Fibroblast of skin of left biceps (primary cell): Measurements from ENCODE around the gene ENDOU.

ENCODE experiments used
- DNase-seq, 2 experiments: peaks; one replicate each; pipeline ENCODE4 v3.0.0-alpha.2; 2013; ENCODE audit warnings: low read depth in 2 of 2

ENDOU gene

DNA sequence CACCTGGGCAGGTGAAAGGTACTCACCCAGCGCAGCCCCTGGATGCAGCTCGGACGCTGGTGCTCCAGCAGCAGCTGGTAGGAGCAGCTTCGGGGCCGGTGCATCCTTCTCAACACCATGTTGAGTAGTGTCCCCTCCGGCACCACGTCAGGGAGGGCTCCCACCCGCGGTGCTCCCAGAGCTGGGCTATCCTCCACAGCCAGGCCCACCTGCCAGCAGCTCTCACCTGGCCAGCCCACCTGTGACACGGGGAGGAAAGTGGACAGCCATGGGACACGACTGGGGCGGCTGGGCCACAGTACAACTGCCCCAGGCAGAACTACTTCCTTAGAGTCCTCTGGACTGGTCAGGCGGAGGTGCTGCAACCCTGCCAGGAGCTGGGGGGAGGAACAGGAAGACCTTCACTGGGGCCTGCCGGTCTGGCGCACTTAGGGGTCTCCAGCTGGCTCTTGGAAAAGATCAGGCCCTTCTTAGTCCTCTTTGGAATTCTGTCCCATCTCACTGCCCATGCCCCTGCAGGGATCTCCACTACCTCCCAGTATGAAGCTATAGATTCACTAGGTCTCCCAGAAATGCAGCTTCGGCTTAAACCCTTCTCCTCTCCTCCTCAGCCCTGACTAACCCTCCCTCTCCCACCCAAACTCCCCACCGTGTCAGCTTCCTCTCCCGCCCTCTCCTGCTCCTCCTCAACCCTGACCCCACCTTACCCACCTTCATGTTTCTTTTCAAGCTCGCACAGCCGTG, 32.7 kb upstream of the ENDOU start:
- DNase-seq = no peak

DNA sequence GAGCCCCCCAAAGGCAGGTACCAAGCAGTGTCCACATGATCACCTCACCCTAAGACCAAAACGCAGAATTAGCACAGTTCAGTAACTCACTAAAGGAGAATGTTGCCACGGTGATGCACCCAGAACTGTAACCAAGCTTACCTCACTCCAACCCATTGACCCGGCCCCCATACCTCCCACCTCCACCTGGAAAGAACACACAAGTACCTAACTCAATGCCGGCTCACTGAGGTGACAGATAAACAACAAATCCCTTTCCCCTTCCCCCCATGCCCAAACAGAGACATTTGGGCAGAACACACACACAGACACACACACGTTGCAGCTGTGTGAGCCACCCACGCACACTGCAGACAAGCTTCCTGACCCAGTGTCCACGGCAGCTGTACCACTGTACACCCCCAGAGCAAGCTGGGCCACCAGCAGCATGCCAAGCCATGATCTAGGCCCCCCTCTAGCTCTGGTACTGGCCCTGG, 32.1 kb upstream of the ENDOU start:
- DNase-seq = no peak

DNA sequence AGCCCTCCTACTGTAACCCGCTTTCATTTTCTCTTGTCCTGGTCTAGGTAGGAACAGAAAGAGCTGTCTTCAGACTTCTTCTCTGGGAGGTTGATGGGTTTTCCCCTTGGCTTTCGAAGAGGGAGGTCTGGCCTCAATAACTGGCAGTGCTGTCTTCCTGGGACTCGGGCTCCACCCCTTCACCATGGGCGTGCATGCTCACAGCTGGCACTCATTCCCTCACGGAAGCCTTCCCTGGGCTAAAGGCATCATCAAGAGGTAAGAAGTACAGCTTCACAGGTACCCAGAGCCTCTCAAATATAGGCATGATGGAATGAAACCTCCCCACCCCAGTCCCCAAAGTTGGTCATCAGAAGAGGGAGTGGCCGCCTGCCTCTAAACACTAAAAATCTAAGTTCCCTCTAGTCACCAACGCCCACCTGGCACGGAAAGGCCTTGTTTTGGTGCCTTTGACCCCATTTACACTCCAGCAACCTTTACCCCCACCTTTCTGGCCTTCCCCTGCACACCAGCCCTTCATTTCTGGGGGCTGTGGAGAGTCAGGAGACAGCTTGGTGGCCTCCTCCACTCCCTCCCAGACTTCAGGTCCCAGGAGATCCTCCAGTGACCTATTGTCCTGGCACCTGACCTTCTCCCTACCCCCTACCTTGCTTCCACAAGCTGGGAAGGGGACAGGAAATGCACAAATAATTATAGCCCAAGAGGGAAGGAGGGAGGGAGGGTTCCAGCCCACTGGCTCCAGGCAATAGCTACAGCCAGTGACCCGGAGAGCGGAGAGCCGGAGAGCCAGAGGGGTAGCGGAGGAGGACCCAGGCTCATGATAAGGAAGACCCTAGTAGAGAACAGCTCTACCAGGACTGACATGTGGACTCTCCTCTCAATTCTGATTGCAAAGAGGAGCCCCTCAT, 30.6 kb upstream of the ENDOU start:
- DNase-seq = no peak

DNA sequence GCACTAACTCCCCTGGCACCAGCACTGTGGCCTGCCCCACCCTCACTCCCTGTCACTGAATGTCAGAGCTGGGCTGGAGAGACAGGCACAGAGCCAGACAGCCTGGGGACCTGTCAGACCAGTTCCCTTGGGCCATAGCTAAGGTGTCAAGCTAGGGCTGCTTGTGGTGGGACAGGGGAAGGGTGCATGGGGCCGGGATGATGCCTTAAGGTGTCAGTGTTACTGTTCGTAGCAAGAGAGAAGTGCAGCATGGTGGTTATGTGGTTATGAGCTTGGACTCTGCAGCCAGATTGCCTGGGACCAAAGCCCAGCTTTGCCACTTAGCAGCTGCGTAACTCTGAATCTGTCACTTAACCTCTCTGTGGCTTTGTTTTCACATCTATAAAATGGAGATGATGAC, 29.6 kb upstream of the ENDOU start:
- DNase-seq = no peak

DNA sequence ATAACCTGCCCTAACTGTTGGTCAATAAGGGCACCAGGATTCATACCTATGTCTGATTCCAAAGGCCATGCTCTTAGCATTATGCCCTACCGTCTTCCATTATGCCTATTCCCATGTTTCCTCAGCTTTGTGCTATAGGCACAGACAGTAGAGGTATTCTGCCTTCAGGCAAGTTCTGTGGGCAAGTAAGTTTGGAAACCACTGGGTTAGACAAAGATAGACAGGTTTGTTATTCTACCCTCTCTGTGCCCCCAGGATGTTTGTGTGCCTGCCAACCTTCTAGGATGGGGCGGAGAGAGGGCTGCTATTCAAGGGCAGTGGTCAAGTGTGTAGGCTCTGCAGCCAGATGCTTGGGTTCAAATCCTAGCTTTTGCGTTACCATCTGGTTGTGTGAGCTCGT, 28.8 kb upstream of the ENDOU start:
- no peak for DNase-seq

DNA sequence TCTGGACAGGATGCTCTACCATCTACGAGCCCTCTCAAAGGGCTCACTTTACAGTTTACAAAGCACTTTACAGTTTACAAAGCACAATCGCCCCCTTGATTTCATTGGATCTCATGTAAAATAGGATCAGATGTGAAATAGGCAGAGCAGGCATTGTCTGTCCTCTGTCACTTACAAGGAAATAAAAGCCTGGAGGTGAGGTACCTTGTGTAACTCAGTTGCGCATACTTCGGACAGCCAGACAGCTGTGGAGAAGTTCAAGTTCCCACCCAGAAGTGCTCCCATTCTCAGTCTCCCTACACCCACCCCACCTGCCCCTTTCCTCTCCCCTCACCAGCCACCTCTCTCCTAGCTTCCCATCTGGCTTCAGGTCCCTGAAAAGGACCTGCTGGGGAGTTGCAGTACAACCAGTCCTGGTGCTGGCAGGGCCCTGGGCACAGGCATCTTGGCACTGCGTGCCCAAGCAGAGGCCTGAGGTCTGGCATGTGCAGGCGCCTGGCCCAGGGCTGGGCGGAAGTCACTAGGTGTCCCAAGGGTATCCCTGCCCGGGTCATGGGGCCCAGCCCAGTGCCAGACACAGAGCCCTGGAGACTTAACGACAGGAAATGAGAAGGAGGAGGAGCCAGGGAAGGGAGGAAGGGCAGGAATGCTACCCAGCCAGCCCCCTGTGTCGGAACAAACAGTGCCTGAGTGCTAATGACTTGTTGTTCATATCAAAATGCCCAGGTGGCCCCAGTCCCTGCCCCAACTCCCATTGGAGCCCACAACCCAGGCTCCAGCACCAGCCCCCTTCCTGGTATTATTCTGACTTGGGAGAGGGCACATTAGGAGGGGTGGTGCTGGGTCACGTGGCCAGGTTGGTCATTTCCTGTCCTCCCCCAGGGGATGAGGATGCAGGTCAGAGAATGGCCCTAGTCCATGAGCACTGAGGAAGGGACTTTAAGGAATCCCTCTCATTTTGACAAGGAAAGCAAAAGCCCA, 28.0 kb upstream of the ENDOU start:
- no peak for DNase-seq

DNA sequence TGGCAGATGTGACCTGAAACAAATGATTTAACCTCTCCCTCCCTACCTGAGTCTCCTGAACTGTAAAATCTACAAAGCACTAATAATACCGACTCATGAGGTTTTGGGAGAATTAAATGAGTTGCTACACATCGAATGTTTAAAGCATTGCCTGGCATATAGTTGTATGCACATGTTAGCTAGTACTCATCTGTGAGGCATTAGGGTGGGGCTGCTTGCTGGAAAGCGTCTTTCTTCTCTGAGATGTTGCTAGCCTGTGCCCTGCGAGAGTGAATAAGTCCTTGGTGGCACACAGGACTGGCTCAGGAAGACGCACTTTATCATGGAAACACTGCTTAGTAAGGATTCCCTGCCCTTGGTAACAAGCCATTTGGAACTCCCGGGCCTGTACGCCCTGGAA, 27.3 kb upstream of the ENDOU start:
- DNase-seq = no peak

DNA sequence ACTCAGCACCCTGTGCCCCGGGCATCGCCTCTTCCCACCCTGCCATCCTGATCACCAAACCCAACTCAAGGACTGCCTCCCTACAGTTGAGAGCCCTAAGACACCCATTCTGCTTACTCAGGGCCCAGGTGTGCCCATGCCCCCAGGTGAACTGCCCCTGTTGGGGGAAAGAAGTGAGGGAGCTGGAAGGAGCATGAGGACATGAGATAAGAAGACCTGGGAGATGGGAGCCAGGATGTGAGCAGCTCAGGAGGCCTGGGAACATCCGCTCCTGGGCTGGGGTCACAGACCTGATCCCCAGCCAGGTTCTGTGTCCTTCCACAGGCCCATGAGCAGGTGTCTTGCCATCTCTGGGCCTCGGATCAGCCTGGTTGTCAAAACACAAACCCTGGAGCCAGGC, 26.8 kb upstream of the ENDOU start:
- DNase-seq = no peak

DNA sequence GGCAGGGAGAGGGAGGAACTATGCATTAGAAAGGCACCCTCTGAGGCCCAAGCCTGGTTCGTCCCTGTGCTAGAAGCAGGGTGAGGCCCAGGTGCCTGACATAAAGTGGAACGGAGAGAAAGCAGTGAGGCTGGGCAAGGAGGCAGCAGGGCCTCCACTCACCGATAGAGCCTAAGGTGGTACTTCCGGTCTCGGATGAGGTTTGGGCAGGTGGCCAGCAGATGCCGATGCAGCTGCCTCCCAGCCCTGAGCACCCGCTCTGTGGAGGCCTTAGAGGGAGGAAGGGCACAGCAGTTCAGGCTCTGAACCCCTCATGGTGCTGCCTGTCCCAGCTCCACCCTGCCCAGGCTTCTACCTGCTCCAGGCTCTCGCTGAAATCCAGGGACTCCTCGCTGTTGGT, 26.3 kb upstream of the ENDOU start:
- DNase-seq = no peak

DNA sequence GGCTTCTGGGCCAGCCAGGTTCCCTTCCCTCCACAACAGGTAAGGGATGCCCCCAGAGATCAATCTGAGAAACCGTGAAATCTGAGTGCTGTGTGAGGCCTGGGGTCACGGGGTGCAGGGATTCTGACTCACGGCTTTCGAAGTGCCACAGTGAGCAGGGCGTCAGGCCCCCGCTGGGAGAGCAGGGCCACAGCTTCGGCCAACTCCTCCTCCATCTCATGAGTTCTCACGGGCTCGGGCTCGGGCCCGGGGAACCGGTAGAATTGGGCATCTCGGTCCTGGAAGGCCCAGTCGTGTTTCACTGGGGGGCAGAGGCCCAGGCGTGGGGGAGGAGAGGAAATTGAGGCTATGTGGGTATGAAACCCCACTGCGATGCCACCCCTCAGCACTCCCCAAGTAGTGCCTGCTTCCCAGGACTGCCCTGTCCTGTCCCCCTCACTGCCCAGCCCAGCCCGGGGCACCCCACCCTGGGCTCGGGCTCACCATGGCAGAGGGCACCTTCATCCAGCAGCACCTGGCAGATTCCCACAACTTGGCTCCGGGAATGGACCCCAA, 25.7 kb upstream of the ENDOU start:
- no peak for DNase-seq

DNA sequence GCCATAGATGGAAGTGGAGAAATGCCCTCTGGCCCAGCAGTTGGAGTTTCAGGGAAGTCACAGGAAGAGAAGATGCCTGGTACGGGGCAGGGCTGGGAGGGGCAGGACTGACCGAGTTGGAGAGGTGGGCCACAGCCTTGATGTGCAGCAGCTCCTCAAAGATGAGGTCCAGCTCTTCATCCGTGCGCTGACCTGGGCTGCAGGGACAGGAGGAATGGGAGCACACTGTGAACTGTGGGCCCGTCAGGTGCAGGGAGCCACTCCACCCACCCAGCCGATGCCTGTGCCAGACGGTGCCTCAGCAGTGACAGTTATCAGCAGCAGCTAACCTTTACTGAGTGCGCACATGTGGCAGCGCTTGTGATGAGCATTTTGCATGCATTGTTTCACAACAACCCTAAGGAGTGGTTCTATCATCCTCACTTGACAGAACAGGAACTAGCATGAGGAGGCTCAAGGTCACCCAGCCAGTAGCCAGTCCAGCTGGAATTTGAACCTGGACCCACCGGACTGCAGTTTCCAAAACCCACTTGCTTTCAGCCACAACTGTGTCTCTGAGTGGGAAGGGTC, 25.0 kb upstream of the ENDOU start:
- DNase-seq = no peak

DNA sequence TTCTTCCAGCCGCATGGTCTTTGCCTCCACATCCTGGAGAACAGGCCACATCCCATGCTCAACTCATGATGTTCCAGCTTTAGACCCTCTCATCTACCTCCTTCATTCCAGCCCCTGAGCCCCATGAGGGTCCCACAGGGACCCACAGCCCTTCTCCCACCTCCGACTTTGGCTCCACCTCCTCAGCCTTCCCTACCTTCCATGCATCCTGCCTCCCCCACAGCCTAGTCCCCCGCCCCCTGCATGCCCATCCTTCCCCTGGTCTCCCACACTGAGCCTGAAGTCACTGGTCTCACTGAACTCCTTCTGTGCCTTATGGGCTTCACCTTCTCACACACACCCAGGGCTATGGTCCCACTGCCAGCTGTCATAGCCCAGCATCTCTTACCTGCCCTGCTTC, 23.6 kb upstream of the ENDOU start:
- DNase-seq = no peak

DNA sequence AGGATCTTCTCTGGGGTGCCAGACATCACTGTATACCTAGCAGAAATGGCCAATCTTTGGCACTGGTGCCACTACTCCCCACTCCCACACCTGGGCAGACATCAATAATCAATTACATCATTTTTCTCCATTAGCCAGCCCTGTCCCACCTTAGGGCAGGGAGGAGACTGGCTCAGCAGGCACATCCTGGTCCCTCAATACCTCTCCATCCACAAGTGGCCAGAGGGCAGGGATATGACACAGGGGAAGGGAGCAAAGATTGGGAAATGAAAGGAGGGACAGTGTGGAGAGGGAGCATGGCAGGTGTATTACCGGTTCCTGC, 23.2 kb upstream of the ENDOU start:
- no peak for DNase-seq

DNA sequence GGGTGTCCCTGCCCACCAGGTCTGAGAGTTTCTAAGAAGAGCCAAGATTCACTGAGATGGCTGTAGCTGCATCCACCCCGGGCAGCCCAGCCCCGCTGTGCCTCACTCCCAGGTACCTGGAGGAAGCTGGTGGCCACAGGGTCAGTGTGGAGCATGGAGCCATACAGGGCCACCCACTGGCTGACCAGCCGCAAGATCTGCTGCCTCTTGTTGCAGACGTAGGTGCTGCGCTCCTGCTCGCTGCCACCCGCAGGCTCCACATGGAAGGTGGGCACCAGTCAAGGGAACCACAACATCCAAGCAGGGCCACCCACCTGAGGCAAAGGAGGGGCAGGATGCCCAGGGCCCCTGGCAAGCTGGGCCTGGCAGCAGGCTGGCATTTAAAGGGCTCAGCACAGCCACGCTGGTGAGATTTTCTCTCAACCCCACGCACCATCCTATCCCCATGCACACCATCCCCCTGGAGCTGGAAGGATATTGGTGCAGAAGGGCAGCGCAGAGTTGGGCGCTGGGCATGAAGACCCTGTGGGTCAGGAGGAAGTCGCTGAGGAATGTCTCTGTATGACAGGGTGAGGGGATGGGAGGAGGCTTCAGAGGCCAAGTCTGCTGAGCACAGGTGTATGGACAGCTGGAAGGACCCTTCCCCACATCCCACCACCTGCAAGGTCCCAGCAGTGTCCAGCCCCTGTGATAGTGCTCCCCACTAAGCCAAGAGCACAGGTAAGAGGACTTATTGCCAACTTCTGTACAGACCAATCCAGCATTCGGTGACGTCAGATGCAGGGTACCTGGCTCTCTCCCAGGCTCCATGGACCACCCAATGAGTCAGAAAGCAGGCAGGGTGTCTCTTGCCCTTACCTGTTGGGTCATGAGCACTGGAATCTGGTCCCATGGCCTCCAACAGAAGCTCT, 22.6 kb upstream of the ENDOU start:
- no peak for DNase-seq

DNA sequence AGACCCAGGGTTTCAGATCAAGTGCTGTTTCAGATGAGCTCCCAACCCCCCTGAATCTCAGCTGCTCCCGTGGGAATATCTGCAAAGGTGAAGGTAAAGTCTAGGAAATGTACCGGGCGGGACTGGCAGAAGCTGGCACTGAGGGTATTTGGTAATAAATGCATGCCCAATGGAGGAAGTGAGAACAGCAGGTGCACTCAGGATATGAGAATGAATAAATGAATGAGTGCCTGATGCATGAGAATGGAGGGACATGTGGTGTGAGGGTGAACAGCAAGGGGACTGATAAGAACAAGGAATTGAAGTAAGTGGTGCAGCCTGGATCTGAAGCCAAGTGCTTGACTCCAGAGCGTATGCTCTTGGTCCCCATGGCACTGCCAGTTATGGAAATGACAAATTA, 21.8 kb upstream of the ENDOU start:
- no peak for DNase-seq

DNA sequence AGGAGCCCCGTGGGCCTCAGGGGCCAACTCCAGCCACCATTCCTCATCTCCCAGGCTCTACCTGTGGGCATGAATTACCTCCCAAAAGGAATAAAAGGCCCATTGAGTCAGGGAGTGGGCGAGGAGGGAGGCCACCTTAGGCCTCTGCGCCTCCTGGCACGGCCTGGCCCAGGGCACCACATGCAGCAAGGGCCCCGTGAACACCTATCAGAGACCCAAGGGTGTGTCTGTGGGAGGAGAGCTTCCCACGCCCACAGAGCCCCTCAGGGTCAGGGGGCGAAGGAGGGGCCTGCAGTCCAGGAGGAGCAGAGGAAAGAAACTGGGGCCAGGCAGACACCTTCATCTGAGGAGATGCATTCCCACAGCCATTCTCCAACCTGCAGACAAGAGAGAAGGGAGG, 21.2 kb upstream of the ENDOU start:
- no peak for DNase-seq

DNA sequence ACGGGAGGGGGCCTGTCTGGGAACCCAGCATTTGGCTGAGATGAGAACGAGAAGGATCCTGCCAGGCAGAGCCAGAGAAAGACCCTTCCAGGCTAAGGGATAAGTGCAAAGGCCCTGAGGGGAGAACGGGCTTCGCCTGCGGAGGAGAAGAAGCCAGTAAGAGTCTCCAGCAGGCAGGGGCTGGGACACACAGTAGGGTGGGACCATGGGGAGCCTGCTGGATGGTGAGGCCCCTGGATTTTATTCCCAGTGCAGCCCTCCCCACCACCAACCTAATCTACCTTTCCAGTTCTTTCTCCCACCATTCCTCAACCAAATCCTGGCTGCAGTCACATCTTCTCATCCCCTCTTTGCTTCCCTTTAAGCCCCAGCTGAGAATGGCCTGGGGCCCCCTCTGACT, 20.8 kb upstream of the ENDOU start:
- no peak for DNase-seq

DNA sequence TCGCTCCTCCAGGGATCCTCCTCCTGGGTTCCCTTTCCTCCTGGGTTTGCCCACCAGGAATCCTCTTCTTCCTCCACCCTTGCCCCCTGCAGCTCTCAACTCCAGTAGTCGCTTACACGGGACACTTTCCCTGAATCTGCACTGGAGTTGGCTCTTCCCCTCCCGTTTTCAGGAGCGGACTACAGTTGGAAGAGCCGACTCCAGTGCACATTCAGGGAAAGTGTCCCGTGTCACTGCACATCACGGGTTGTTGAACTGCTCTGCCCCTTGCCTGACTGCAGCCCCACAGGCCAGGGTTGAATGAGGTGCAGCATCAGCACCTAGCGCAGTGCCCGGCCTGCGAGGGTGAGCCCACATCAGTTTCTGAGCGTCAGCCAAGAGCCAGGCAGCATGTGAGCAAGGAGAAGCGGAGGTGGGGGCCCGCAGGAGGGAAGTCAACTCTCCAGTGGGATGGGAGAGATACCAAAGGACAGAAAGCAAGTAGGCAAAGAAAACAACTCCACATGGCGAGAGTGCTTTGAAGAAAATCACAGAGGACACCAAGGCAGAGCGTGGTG, 20.3 kb upstream of the ENDOU start:
- DNase-seq = no peak

DNA sequence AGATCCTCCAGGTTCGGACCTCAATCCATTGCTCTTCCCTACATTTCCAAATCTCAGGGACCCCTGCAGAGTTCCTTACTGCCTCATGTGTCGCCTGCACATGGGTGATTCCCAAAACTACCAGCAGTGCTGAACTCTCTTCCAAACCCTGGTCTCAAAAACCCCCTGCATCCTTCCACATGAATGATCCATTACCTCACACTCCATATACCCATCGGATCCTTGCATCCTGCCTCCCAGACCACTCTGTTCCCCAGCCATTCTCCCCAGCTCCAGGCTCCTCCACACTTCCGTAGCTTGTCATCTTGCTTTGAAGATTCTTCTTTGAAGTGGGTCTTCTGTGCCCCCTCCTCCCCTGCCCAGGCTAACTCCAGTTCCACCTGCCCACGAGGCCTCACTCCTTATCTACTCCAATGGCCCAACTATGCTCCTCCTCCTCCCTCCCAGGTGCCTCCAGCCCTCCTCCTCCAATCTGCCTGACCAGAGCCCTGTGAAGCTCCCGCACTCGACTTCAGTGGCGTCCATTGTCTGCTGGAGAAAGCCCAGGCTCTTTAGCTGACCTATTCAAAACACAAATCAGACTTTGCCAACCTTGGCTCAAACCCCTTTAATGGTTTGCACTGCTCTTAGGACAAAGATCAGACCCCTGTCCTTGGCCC, 19.6 kb upstream of the ENDOU start:
- DNase-seq = no peak
